Motor neuron (in vitro differentiated cells): ENCODE data around the gene SYCP2L. TPM values are rescaled to one million over a fixed set of nuclear protein-coding genes. Genes with fewer than 3 reads are reported as not detected.

Source experiments
- ATAC-seq, 8 experiments: fragments of 200-7000 bp; cut with Tn5 transposase; replicated peaks in 6 of 8; 2 replicates each; pipeline ENCODE4 v1.8.0; 2021; ENCODE audit warnings: mild to moderate bottlenecking in 8 of 8, moderate library complexity in 8 of 8
- H3K27ac ChIP-seq, 2 donors: fragments of 250-450 bp; sonication (Bioruptor Pico); 2 replicates each; pipeline ENCODE4 v1.9.0; 2021; ENCODE audit warnings: antibody characterized with exemption in 2 of 2, mild to moderate bottlenecking in 2 of 2, moderate library complexity in 1 of 2
- H3K4me1 ChIP-seq, 2 donors: fragments of 250-450 bp; sonication (Bioruptor Pico); replicated peaks in 1 of 2; 2 replicates each; pipeline ENCODE4 v1.6.1; 2021; ENCODE audit warnings: antibody characterized with exemption in 2 of 2, mild to moderate bottlenecking in 2 of 2, moderate library complexity in 1 of 2
- H3K4me3 ChIP-seq, 5 donors: fragments of 250-450 bp; sonication (Bioruptor Pico); 2 replicates each; pipeline ENCODE4 v1.9.0; 2021; ENCODE audit warnings: antibody characterized with exemption in 5 of 5, mild to moderate bottlenecking in 5 of 5, moderate library complexity in 4 of 5
- WGBS, 10 experiments: fragments of 450-650 bp; shearing (Covaris generic); methylation state at CpG; one replicate each; pipeline ENCODE4 v1.0.0; 2022; 5-methylcytosine and 5-hydroxymethylcytosine counted together
- in situ Hi-C, 9 experiments: fragments of 400-800 bp; cut with MboI; loops; one replicate each; pipeline ENCODE4 v1.15.0; 2021; ENCODE audit warnings: low sequenced_read_pairs in 9 of 9, low pct_unique_long_range_greater_than_20kb in 2 of 9; ENCODE audit not compliant: unreplicated experiment in 9 of 9
- total RNA-seq, 8 experiments: library from RNA; unstranded; fragments of 300-600 nt; gene quantifications; 2 replicates each; pipeline versions ENCODE4 v1.2.3 to v1.2.4, GENCODE V29; 2022

SYCP2L gene
- total RNA-seq, 8 experiments from 2014 or later, result 1.0 to 3.3 (median 2.5) TPM; not detected in 1

- in situ Hi-C loops, result no loop called here
- ATAC-seq, result no peak
- Histone ChIP-seq H3K27ac (no peak overlapping the region), H3K4me1 (peaks cover 0 to 3% of the 10 kb centered on the region in 2 donors), H3K4me3 (no peak overlapping the region)
- 62 to 100% (median 90%) methylated on average over 1 to 2 of the region's 2 CpGs; no CpG with 5 or more reads in 2 of the 10 experiments for WGBS, 10 experiments
Observed at GRCh38 chr6:11018225-11018624, 131.4 kb downstream of the SYCP2L start.

GRCh38 chr6:11021003-11021402 is 134.2 kb downstream of the SYCP2L start:
- H3K4me3 ChIP-seq, result no peak overlapping the region
- ATAC-seq, result peak in 2 of 8 experiments; percentile 59 to 60
- no peak overlapping the region for H3K27ac ChIP-seq
- peaks cover 11 to 18% of the 10 kb centered on the region in 2 donors for H3K4me1 ChIP-seq
- 0 to 100% (median 90%) methylated on average over 1 to 2 of the region's 2 CpGs; no CpG with 5 or more reads in 1 of the 10 experiments for WGBS, 10 experiments
- in situ Hi-C loops, result no loop called here

DNA sequence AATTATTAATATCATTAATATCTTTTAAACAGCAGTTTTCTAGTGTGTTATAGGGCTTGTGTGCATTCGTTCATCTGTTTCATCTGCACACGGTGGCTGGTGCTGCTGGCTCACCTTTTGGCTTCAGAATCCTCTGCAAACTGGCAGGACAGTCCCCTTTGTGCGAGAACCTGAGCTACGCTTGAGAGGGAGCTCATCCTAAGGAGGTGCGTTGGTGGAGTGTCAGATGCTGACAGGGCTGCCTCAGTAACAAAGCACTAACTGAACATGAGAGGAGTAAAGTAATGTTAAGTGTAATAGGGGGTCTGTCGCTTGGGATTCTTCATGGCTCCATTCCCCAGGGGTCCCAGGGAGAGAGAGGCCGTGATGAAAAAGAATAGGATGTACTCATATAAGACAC is 134.9 kb downstream of the SYCP2L start:
- ATAC-seq, result no peak
- Histone ChIP-seq H3K4me3 (no peak overlapping the region), H3K27ac (no peak overlapping the region), H3K4me1 (peaks cover 18 to 25% of the 10 kb centered on the region in 2 donors)
- in situ Hi-C loops, result no loop called here
- WGBS, 10 experiments, result 0 to 92% (median 76%) methylated on average over 1 to 5 of the region's 7 CpGs; no CpG with 5 or more reads in 2 of the 10 experiments

- in situ Hi-C loops, result no loop called here
- H3K27ac ChIP-seq, result no peak overlapping the region
- H3K4me1 ChIP-seq, result peaks cover 23 to 28% of the 10 kb centered on the region in 2 donors
- H3K4me3 ChIP-seq, result no peak overlapping the region
- ATAC-seq, result no peak
Observed at GRCh38 chr6:11023032-11023431, 136.2 kb downstream of the SYCP2L start.

Other genes starting within 250 kb of the SYCP2L start
- 10 to 100 TPM in 4 of 8 experiments, 1 to 10 TPM in 2, not detected in 2; 3.6 to 15.7 (median 11.3) TPM for gene C6orf52, start 192.4 kb upstream of the SYCP2L start, total RNA-seq
- gene PAK1IP1, start 192.1 kb upstream of the SYCP2L start, total RNA-seq, result 10 to 100 TPM; 21.5 to 28.3 (median 25.8) TPM
- 100 to 1,000 TPM in 7 of 8 experiments, 10 to 100 TPM in 1; 84.9 to 199 (median 119) TPM for gene TMEM14C, start 164.0 kb upstream of the SYCP2L start, total RNA-seq
- gene TMEM14B, start 139.2 kb upstream of the SYCP2L start, total RNA-seq, result 100 to 1,000 TPM in 4 of 8 experiments, 10 to 100 TPM in 4; 63.6 to 133 (median 99.1) TPM
- gene MAK, start 48.5 kb upstream of the SYCP2L start, total RNA-seq, result 1 to 10 TPM in 4 of 8 experiments, under 1 TPM in 4; 0.25 to 5.1 (median 0.87) TPM
- gene GCM2, start 5.0 kb upstream of the SYCP2L start, total RNA-seq, result under 1 TPM in 6 of 8 experiments, not detected in 2; 0.13 to 0.57 (median 0.20) TPM
- gene ELOVL2, start 157.3 kb downstream of the SYCP2L start, total RNA-seq, result 10 to 100 TPM in 2 of 8 experiments, 1 to 10 TPM in 5, under 1 TPM in 1; 0.20 to 21.8 (median 6.4) TPM
- gene SMIM13, start 206.8 kb downstream of the SYCP2L start, total RNA-seq, result 10 to 100 TPM; 10.7 to 32.4 (median 19.5) TPM
- gene ERVFRD-1, start 224.7 kb downstream of the SYCP2L start, total RNA-seq, result 1 to 10 TPM in 5 of 8 experiments, under 1 TPM in 3; 0.49 to 3.9 (median 1.1) TPM